NCI-H748 (cell line): ENCODE results near the gene PSTPIP2.
"Not testable (repeated sequence)": the region's sequence is repeated elsewhere in the genome, so short reads cannot be mapped to it uniquely, and the experiment has no call there.

Source experiments
- DNase-seq: peaks from one replicate; lab custom pipeline; 2025; ENCODE audit not compliant: unreplicated experiment; lab: John Stamatoyannopoulos, UW

PSTPIP2 gene

DNA sequence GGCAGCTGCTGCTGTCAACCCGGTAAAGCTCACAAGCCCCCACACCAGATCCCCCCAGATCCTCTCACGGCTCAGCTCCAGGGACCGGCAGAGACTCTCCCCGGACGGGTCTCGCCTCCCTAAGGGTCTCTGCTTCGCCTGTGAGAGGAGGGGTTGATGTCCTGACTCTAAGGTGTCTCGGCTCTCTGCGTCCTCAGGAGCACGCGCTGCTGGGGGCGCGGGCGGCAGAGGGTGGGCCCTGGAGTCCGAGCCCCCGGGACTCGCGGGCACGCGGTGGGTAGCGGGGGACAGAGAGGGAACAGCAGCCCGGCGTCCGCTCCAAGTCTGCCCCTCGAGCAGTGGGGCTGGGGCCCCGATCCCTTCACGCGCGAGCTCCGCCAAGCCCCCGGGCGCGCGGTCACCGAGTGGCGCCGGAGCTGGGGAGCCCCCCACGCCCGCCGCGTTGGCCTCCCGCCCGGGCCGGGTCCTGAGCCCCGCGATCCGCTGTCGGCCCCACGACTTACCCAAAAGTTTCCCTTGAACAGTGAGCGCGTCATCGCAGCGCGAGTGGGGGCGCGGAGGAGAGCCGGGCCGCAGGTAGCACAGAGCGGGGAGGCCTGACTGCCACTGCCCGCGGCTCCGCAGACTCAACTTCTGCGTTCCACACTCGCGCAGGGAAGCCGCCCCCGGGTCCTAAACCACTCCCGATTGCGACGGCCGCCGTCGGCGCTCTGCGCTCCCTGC lies at the start of gene PSTPIP2:
Gene PSTPIP2 (minus strand): TSS at position 608 of the 723 bp plus-strand sequence. CDS start 72 bp downstream, at position 536.
- DNase-seq: peak; percentile 75

GRCh38 chr18:46113751-46114150 lies 41.7 kb upstream of the PSTPIP2 start:
- DNase-seq: no peak

- no peak for DNase-seq
Measured at GRCh38 chr18:46110406-46110805, 38.3 kb upstream of the PSTPIP2 start.

- no peak for DNase-seq
Measured at GRCh38 chr18:46109386-46109785, 37.3 kb upstream of the PSTPIP2 start.

DNA sequence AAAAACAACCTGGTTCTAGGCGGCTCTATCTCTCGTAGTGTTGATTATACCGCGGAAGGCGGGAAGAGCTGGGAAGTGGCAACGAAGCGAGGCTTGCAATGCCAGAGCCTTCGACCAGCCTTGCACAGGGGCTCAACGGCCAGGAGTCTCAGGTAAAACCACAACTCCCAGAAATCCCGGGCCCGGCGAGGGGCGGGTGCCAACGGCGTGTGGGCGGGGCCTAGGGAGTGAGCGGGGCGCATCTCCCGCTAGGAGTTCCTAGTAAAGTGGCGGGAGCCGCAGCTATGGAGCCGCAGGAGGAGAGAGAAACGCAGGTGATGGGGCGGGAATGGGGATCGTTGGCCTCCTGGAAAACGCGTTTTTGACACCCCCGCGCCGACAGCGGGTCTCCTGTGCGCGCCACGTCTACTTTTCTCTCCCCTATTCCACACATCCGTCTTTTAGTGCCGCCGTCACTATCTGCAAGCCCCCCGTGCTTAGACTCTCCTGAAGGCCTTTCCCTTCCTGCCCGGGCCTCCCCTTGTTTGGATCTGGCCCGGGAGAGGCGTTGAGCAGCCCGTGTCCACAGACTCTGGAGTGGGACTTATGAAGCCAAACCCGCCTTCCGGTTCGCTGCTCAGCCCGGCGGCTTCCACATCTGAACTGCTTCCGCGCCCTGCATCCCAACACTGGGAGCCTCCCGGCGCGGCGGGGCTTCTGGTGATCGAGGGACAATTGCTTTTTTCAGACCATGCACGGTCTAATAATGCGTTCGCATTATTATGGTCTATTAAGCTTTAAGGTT lies 32.3 kb upstream of the PSTPIP2 start, which contains the start of gene HAUS1:
Gene HAUS1 (plus strand): TSS at position 258 of the 784 bp plus-strand sequence. CDS start 27 bp downstream, at position 285.
- DNase-seq: peak; percentile 97

DNA sequence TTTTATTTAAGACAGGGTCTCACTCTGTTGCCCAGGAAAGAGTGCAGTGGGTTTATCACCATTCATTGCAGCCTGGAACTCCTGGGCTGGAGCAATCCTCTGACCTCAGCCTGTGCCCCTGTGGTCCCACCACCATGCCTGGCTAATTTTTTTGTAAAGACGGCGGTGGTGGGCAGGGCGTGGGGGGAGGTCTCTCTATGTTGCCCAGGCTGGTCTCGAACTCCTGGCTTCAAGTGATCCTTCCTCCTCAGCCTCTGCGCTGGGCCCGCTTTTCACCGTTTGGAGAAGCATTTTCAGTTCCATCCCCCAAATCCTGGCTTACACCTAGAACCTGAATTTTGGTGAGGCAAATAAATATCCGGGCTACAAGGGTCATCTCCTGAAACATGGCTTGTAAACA lies 27.4 kb upstream of the PSTPIP2 start:
- no peak for DNase-seq

GRCh38 chr18:46098616-46098933 lies 26.5 kb upstream of the PSTPIP2 start:
- DNase-seq: no peak

- peak; percentile 88 for DNase-seq
Measured at GRCh38 chr18:46097801-46098615, 25.9 kb upstream of the PSTPIP2 start, which contains the start of gene ATP5F1A. TSS of gene ATP5F1A (minus strand) at chr18:46098296. CDS start at chr18:46098231, 65 bp downstream.

GRCh38 chr18:46097431-46097800 lies 25.4 kb upstream of the PSTPIP2 start:
- DNase-seq: no peak

GRCh38 chr18:46096651-46097300 lies 24.7 kb upstream of the PSTPIP2 start:
- DNase-seq: no peak

- no peak for DNase-seq
Measured at GRCh38 chr18:46095532-46095931, 23.5 kb upstream of the PSTPIP2 start.

DNA sequence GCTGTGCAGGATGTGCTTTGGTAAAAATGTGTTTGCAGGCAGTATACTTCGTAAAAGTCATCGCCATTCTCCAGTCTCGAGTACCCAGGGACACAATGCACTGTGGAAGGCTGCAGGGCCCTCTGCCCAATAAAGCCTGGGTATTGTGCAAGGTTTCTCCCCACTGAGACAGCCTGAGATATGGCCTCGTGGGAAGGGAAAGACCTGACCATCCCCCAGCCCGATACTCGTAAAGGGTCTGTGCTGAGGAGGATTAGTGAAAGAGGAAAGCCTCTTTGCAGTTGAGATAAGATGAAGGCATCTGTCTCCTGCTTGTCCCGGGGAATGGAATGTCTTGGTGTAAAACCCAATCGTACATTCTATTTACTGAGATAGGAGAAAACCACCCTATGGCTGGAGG lies 16.4 kb upstream of the PSTPIP2 start:
- DNase-seq: not testable (repeated sequence)

GRCh38 chr18:46084431-46084830 lies 12.4 kb upstream of the PSTPIP2 start:
- no peak for DNase-seq

GRCh38 chr18:46080156-46080555 lies 8.1 kb upstream of the PSTPIP2 start:
- DNase-seq: no peak

DNA sequence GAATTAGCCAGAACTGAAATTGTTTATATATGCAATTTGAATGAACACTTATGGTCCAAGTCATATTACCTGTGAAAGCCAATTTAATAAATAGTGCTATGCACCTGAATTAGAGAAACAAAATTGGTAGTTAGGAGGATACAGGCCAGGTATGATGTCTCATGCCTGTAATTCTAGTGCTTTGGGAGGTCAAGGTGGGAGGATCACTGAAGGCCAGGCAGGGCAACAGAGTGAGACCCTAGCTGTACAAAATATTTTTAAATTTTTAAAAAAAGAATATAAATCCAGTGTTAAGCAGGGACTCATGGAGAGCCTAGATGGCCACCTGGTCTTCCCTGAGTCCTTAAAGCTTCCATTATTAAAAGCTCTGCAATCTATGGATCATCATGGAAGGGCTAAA lies 7.3 kb upstream of the PSTPIP2 start:
- DNase-seq: no peak

GRCh38 chr18:46073474-46074331 lies 1.6 kb upstream of the PSTPIP2 start:
- peak; percentile 67 for DNase-seq

- no peak for DNase-seq
Measured at GRCh38 chr18:46072959-46073358, 899 bp upstream of the PSTPIP2 start.

- DNase-seq: no peak
Measured at GRCh38 chr18:46072376-46072867, 362 bp upstream of the PSTPIP2 start.

DNA sequence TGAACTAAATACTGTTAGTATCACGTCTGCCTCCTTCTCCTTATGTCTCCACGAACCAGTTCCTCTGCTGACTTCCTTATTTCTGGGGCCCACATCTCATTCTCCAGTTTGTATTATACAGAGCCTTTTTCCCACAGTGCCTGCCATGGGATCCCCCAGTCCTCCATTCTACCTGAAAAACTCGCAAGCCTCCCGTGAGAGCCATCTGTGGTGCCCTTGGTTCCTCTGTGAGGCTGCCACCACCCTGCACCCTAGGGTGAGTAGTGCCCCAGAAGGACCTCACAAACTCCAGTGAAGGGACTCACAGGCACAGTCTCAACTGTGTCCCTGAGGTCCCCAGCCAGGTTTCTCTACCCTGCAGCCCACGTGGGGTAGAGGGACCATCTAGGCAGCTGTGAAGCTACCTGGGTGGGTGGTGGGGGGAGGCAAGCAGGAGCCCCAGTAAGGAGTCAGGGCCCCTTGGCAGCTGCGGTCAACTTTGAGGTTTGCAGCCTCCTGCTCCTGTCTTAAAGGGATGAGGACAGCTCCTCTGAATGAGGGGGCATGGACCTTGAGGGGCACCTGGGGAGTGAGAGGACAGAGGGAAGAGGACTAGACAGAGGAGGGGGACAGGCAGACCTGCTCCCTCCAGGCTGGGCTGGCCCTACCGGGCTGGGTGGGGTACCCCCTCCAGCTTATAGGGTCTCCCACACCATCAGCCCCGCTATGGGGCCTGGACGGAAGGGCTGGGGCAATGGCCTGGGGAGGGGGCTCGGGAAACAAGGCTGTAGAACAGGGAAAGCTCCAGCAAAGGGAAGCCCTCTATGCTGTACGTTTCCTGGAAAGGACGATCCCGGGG lies 1.0 kb downstream of the PSTPIP2 start:
- DNase-seq: no peak
